Jurkat, Clone E6-1 (cell line): ENCODE results near the gene CD151.

Experiments used
- DNase-seq: peaks from one replicate; pipeline ENCODE4 v3.0.0-alpha.2; 2011; ENCODE audit warnings: low read depth, low spot score
- H3K4me3 ChIP-seq: 2 replicates; pipeline ENCODE4 v1.5.1; 2011; ENCODE audit warnings: mild to moderate bottlenecking, low read length, control low read depth, moderate library complexity

Gene CD151

GRCh38 chr11:825366-826226, 7.2 kb upstream of the CD151 start:
- DNase-seq = no peak
- H3K4me3 ChIP-seq = no peak overlapping the region

GRCh38 chr11:826227-826621, 6.5 kb upstream of the CD151 start:
- no peak for DNase-seq
- no peak overlapping the region for H3K4me3 ChIP-seq

- no peak for DNase-seq
- peak overlapping the region; percentile 40 for H3K4me3 ChIP-seq
Measured at GRCh38 chr11:826836-827145, 6.0 kb upstream of the CD151 start.

GRCh38 chr11:827146-827896, 5.4 kb upstream of the CD151 start:
- peak overlapping the region; percentile 40 for H3K4me3 ChIP-seq
- DNase-seq = no peak

GRCh38 chr11:827897-828192, 4.9 kb upstream of the CD151 start, which contains the start of gene CRACR2B:
Gene CRACR2B (plus strand): TSS chr11:827919. CDS start chr11:828608, 689 bp downstream.
- peak within 1 kb of the TSS; percentile 40 for H3K4me3 ChIP-seq
- DNase-seq = no peak

GRCh38 chr11:828506-829175, 4.1 kb upstream of the CD151 start:
- DNase-seq = no peak
- H3K4me3 ChIP-seq = no peak overlapping the region

GRCh38 chr11:829176-829846, 3.4 kb upstream of the CD151 start:
- DNase-seq = no peak
- no peak overlapping the region for H3K4me3 ChIP-seq

GRCh38 chr11:829847-830294, 2.9 kb upstream of the CD151 start:
- no peak overlapping the region for H3K4me3 ChIP-seq

GRCh38 chr11:830295-831117, 2.2 kb upstream of the CD151 start:
- H3K4me3 ChIP-seq = no peak overlapping the region
- DNase-seq = peak; percentile 44

More at GRCh38 chr11:829847-830294, 2.9 kb upstream of the CD151 start:
- DNase-seq = no peak

- H3K4me3 ChIP-seq = no peak overlapping the region
- no peak for DNase-seq
Measured at GRCh38 chr11:831118-831864, 1.5 kb upstream of the CD151 start.

GRCh38 chr11:831961-832528, 707 bp upstream of the CD151 start:
- H3K4me3 ChIP-seq = peak overlapping the region; percentile 45
- DNase-seq = no peak

GRCh38 chr11:833114-833791, 501 bp downstream of the CD151 start:
- H3K4me3 ChIP-seq = peak overlapping the region; percentile 38

GRCh38 chr11:833849-834311, 1.1 kb downstream of the CD151 start:
- H3K4me3 ChIP-seq = no peak overlapping the region
- DNase-seq = no peak

More at GRCh38 chr11:833114-833791, 501 bp downstream of the CD151 start:
- DNase-seq = no peak

GRCh38 chr11:834371-835316, 1.9 kb downstream of the CD151 start:
- no peak for DNase-seq
- H3K4me3 ChIP-seq = no peak overlapping the region

- DNase-seq = no peak
- no peak overlapping the region for H3K4me3 ChIP-seq
Measured at GRCh38 chr11:836274-836673, 3.5 kb downstream of the CD151 start.

GRCh38 chr11:836700-837099, 3.9 kb downstream of the CD151 start:
- H3K4me3 ChIP-seq = no peak overlapping the region
- DNase-seq = no peak
